Amygdala (tissue), 56 donors: Measurements from ENCODE around the gene PALLD.
"Not testable (repeated sequence)": the region's sequence is repeated elsewhere in the genome, so short reads cannot be mapped to it uniquely, and the experiment has no call there.

Source experiments
- DNase-seq, 56 donors: peaks; one replicate each; lab custom pipeline; 2025; lab: John Stamatoyannopoulos, UW

PALLD gene

GRCh38 chr4:168907119-168907698 is 410.4 kb downstream of the PALLD start:
- no peak for DNase-seq

DNA sequence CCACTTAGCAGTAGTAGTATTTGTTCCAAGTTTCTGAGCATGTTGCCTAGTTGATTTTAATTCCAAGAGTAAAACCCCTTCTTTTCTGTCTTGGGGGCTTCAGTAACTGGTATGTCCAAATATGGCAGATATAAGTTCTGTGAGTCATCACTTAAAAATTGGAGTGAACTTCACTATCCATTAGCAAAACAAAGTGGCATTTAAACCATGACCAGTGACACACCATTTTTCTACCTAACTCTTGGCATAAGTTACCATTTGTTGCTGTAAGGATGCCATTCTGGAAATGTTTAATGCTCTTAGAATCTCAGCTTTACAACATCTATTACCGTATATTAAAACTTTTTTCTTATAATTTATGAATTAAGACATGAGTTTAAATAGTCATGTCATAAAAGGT is 411.2 kb downstream of the PALLD start:
- no peak for DNase-seq

DNA sequence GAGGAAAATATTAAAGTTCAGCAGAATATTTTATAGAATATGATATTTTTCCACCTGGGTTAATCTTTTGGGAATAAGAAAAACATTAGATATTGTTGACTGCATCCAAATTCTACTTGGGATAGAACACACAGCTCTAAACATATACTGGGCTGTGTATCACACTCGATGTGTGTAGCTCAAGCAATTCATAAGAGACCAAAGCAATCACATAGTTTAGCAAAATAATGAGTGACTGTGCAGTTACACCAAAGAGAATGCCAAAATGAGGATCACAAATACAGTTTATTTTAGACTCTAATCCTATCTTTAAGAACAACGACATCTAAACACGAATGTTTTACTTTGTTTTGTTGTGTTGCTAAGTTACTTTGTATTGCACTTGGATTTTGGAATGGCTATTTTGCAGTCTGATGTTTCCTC is 412.0 kb downstream of the PALLD start:
- DNase-seq, result no peak

DNA sequence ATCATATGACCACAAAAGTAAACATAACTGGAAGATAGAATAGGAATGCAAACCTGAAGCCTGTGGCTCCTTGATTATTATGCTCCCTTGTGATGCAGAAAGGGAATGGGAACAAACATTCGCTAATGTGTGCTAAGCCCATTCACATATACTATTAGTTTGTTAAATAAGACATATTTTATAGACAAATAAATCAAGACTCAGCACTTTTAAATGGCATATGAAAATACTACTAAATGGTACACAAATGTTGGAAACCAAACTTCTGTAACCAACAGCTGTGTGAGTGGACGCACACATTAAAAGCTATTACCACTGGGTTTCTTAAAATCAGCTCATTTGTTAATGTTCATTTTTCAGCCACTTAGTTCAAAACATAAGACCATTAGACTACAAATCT is 417.2 kb downstream of the PALLD start:
- DNase-seq, result no peak

GRCh38 chr4:168917138-168917779 is 420.4 kb downstream of the PALLD start:
- DNase-seq, result no peak

DNA sequence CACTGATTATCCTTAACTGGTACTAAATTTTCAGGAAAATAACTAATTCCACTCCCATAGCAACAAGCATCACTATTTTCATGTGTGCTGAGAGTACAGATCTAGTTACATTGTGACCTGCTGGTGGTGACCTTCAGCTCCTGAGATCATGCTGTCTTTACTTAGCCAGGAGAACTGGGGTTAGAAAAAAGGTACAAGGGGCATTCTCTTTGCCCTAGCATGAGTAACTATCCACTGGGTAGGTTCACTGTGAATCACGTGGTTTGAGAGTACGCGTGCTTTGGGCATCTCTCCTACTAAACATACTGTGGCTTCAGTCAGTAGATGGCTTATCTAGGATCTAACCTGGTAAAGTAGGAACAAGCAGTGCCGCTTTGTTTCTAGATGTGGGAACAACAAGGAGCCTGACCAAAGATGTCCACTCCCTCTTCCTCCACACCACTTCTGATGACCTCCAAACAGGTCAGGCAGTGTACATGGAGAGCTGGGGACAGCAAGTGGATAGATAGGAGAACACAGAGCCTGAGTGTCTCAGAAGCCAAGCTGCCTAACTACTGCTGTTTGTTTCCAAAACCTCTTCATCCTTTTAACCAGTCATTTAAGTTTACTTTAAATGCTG is 423.0 kb downstream of the PALLD start:
- no peak for DNase-seq

- DNase-seq, result no peak
Observed at GRCh38 chr4:168920441-168921065, 423.7 kb downstream of the PALLD start.

DNA sequence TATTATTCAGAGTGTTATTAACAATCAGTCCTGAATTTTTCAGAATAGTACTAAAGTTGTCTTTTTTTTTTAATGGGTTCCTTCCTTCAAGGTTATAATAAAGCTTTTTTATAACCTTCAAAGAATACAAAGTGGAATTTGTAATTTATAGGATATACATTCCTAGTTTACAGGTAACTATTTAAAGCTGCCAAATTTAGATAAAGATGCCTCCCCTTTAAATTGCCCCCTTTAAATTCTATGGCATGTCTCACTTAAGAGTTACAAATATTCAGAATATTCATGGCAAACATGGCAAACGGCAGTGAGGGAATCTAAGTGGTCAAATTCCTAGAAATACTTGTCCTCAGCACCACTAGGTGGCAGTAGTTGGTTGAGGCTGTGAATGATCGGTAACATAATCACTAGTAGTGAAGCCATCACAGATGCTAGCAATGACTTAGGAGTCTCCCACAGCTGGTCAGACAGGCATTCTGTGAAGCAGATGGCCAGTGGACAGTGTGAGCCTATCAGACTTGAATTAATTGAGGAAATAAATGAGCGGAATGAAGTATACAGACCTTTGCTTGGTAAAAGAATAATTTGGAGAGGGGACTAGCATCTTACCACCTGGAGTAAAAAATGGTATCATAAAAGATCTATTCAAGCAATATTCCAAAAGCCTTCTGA is 426.8 kb downstream of the PALLD start:
- DNase-seq, result peak in 44 of 56 donors; percentile 1 to 84 (median 24)

- DNase-seq, result no peak
Observed at GRCh38 chr4:168924667-168925066, 427.8 kb downstream of the PALLD start.

DNA sequence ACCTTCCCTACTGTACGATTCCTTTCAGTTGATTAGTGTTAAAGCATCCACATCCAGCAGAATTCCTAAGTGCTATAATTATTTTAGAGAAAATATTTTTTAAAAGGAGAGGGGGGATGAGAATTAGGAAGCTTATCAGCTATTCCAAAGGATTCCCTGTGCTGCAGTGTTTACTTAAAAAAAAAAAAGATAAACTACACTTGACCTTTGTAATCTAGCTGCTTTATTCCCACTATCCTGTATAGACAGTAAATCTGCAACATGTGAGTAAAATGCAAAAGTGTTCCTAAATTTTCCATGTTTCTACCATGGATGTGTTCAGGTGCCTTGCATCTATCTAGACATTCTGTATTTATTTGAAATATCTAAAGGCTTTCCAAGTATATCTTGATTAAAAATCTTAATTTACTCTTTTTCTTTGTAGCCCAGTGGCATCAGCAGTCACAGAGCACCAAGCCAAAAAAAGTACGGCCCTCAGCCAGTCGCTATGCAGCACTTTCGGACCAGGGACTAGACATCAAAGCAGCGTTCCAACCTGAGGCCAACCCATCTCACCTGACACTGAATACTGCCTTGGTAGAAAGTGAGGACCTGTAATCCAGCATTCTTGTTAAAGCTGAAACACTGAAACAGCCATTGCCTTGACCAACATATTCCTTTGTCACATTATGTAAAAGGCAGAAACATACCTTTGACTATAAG is 429.1 kb downstream of the PALLD start:
- no peak for DNase-seq

- DNase-seq, result no peak
Observed at GRCh38 chr4:168928346-168928745, 431.5 kb downstream of the PALLD start.

GRCh38 chr4:168928875-168929274 is 432.0 kb downstream of the PALLD start:
- no peak for DNase-seq

- DNase-seq, result no peak
Observed at GRCh38 chr4:168930413-168931196, 433.8 kb downstream of the PALLD start.

- no peak for DNase-seq
Observed at GRCh38 chr4:168931215-168931650, 434.4 kb downstream of the PALLD start.

DNA sequence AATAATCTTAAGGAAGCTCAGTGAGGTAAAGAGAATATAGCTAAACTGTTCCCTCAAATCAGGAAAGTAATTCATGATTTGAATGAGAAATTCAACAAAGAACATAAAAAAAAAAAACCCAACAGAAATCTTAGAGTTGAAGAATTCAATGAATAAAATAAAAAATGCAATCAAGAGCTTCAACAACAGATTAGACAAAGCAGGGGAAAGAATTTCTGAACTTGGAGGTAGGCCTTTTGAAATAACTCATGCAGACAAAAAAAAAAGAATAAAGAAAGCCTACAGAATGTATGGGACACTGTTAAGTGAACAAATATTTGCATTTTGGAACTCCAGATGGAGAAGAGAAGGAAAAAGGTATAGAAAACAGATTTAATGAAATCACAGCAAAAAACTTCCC is 435.3 kb downstream of the PALLD start:
- DNase-seq, result no peak

- DNase-seq, result no peak
Observed at GRCh38 chr4:168933423-168933822, 436.6 kb downstream of the PALLD start.

- not testable (repeated sequence) for DNase-seq
Observed at GRCh38 chr4:168937473-168937872, 440.6 kb downstream of the PALLD start.

GRCh38 chr4:168942985-168943384 is 446.1 kb downstream of the PALLD start:
- no peak for DNase-seq

- no peak for DNase-seq
Observed at GRCh38 chr4:168945291-168945690, 448.4 kb downstream of the PALLD start.

DNA sequence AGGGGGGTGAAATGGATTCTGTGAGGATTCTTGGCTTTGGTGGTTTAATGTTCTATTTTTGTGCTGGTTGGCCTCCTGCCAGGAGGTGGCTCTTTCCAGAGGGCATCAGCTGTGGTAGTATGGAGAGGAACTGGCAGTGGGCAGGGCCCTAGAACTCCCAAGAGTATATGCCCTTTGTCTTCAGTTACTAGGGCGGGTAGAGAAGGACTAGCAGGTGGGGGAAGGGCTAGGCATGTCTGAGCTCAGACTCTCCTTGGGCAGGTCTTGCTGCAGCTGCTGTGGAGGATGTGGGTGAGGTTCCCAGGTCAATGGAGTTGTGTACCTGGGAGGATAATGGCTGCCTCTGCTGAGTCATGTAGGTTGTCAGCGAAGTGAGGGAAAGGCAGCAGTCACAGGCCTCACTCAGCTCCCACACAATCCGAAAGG is 456.0 kb downstream of the PALLD start:
- DNase-seq, result not testable (repeated sequence)
